Activated gamma-delta T cell (primary cell): ENCODE data around the gene UROD.
"Not testable (repeated sequence)": the region's sequence is repeated elsewhere in the genome, so short reads cannot be mapped to it uniquely, and the experiment has no call there.

ENCODE experiments used
- DNase-seq: peaks from one replicate; lab custom pipeline; 2025; lab: John Stamatoyannopoulos, UW

The UROD gene

DNA sequence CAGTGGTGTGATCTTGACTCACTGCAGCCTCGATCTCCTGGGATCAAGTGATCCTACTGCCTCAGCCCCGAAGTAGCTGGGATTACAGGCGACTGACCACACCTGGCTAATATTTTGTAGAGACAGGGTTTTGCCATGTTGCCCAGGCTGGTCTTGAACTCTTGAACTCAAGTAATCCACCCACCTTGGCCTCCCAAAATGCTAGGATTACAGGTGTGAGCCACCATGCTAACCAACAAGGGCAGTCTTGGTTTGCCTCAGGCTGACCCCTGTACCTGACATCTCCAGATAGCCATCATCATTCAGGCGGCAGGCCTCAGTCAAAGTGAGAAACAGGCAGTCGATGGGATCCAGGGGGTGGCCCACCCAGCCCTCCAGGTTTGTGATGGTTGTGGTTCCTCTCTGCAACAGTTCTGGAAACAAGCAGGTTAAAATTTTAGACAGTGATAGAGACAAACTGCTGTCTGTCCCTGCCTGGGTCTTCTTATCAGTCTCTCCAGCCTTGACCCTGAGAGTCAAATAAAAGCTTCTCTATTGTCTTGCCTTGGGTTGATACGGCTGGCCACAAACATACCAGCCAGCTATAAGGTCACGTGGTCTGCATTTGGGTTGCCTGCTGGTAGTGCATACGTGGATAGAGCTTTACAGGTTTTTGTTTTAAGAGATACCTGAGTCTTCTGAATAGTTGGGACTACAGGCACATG is 26.8 kb downstream of the UROD start:
- no peak for DNase-seq

DNA sequence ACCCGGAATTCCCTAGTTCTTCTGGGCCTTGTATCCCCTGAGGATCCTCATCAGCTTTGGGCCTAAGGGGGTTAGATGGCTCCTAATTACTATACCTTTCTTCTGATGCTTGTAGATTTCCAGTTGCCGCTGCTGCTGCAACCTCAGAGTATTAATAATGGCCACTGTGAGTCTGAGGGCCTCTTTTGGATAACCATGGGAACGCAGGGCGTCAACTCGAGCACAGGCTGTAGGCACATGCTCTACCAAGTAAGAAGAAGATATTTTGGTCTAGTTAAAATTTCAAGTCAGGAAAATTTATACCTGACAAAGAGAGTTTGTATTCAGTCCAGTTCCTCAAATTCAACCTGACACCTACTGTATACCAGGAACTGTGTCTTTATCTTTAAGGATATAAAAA is 28.2 kb downstream of the UROD start:
- no peak for DNase-seq

DNA sequence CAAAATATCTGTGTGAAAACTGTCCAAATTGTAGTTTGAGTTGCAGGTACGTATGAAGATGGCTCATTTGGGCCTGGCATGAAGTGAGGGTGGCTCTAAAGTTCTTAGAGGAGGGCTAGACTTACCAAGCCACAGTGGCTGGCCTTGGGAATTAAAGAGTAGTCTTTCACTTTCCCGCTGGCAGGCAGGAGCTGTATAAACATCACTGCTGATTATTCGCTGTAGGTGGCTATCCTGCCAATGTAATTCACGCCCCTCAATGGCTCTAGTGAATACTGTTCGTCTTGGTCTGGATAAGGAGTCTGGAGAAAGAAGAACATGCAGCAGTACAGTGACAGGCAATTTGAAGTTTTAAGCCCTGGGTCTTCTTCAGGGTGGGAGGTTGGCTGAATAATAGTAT is 31.0 kb downstream of the UROD start:
- no peak for DNase-seq

DNA sequence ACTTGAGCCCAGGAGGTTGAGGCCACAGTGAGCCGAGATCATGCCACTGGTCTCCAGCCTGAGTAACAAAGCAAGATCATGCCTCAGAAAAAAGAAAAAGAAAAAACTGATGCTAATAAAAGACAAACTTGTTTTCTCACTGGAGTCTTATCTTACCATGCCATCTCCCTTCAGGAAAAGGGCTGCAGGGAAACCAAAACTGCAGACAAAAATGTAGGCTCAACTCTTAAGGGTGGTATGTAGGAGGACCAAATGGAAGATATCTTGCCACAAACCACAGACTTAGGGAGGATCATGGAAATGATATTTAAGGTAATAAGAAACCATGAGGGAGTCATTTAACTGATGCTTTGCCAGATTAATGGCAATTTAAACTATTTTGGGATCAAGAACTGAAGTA is 32.9 kb downstream of the UROD start:
- no peak for DNase-seq

DNA sequence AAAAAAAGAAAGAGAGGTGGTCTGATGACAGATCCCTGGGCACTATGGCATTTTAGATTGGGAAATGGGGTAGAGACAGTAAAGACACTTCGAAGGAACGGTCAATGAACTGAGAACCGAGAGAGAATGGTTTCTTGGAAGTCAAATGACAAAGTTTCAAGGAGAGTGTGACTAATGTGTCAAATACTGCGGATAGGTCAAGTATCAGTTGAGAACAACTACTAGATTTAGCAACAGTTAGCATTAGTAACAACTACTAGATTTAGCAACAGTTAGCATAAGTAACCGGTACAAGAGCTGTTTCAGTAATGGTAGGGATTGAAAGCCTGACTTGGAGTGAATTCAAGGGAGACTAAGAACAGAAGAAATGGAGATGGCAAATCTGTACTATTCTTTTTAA is 35.0 kb downstream of the UROD start:
- no peak for DNase-seq

DNA sequence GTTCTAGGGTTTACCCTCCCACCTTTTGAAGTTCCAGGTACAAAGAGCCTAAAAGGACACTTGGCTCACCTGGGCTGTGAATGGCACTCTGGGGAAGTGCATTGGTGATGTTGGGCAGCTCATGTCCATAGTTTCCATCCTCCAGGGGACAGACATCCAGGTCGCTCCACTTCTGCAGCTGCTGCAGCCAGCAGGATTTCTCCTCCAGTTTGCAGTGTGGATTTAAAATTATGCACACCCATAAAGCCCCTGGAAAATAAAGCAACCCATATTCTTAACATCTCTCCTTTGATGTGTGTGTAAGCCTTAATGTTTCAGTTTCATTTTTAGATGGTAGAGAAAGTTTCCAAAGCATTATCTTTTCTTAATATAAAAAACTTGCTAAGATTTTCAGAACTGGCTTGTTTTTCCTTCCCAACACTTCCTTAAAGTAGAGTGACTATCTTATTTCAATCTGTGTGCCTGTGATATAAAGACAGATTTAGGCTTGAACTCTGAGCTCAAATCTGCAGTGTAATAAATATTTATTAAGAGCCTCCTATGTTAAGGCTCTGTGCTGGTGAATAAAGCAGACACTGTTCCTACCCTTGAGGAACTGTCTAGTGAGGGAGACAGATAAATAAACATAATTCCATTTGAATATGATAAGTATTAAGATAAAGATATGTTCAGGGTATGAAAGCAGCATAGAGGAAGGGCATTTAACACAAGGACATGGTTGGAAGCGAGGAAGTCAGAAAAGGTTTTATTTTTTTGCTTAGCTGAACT is 39.1 kb downstream of the UROD start:
- no peak for DNase-seq

DNA sequence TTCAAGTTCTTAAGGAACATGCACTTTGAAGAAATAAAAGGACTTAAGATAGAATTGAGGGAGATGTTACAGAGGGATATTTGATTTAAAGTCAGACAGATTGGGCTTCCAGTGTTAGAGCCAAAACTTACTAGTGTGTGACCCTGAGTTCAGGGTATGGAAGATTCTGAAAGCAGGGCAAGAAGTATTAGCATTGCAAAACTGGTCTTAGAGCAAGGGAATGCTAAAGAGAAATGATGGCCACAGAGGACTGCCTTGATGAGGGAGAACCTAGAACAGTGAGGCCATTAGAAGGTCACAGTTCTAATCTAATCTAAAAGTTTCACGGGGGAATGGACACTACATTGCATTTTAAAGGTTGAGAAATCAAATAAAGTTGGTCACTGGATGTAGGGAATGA is 45.5 kb downstream of the UROD start:
- DNase-seq: no peak

DNA sequence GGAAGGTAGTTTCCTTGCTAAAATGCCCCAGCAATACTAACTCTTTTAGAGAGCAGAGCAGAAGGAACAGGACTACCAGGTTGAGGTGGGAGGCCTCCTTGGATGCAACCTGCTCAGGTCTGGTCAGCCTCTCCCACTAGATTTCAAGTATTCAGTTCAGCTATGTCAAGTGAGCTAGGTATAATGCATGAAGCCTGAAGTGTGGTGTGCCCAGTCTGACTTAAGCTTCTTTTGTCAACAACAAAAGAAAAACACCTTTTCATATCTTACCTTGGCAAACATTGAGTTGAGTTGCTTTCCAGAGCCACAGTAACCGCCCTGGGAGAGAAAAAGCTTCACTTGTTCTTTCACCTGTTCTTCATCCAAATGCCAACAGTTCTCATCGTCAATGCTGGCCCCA is 47.8 kb downstream of the UROD start:
- no peak for DNase-seq

DNA sequence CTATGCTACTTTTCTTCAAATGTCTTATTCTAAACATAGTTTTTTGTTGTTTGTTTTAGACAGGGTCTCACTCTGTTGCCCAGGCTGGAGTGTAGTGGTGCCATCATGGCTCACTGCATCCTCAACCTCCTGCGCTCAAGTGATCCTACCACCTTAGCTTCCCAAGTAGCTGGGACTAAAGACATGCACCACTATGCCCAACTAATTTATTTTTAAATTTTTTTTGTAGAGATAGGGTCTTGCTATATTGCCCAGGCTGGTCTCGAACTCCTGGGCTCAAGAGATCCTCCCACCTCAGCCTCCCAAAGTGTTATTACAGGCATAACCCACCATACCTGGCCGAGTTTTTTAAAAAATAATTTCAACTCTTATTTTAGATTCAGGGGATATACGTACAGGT is 50.4 kb downstream of the UROD start:
- DNase-seq: not testable (repeated sequence)

DNA sequence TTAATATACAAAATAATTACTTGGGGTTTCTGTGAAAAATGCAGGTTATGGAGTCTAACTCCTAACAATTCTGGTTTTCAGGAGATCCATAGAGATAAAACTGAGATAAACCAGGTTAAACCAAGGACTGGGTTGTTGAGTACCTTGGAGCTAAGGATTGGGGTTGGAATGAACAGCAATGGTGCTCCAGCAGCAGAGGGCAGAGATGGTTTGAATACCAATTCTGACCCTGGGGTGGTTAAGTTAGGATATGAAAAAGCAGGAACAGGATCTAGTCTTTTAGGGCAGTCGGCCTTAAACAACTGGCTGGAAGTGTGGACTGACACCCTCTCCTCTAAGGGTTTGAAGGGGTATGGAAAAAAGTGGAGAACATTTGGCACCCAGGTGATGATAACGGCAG is 53.0 kb downstream of the UROD start:
- no peak for DNase-seq
